ENCODE data around the gene EHBP1L1. TPM values are rescaled to one million over a fixed set of nuclear protein-coding genes. Genes with fewer than 3 reads are reported as not detected.

EHBP1L1 gene
- total and polyA plus RNA-seq, 8 donors, result 28.5 to 133 (median 36.0) TPM

DNA sequence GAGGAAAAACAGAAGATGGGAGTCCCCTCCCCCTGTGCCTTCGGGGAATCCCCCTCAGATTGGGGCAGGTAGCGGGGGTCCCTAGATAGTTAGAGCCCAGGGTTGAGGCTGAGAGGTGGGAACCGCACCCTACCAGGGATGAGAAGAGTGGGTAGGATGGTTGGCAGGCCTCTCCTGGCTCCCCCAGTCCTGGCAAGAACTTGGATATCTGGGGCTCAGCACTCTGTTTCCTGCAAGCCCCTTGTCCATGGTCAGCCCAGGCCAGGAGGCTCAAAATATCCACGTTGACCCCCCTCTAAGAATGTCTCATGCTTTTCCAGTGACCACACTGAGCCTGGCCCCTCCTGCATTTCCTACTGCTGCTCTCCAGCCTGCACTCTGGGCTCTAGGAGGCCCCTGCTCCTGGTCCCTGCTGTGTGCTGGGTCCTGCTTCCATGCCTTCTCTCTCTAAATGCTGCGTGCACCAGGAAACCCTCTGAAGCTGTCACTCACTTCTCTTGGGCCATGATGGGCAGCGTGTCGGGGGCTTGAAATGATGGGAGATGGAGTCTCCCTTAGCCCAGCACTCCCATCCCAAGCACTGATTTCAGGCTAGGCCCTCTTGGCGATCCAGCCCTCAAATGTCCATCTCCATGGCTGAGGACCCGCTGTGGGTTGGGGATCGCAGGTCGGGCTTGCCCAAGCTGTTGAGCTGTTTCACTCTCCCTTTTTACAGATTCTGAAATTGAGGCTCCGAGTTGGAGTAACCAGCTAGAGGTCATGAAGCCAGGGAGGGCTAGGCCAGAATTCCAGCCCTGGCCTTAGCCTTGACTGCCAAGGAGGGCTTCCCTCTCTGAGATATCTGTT lies 36.1 kb downstream of the EHBP1L1 start:
- Histone ChIP-seq H3K27me3 (no peaks in the 10 kb centered on the region), H3K36me3 (peaks cover 0 to 34% of the 10 kb centered on the region in 2 donors), H3K9me3 (no peaks in the 10 kb centered on the region), H3K4me1 (peaks cover 47 to 72% of the 10 kb centered on the region in 2 donors), H3K4me3 (peak overlapping the region; percentile 68 to 72), H3K27ac (peak overlapping the region; percentile 84 to 89)
- intact Hi-C loops (cut with DNase I), result no loop called here
- no peak for DNase-seq
- no peak for ATAC-seq
- TF ChIP-seq, protein P1, sequence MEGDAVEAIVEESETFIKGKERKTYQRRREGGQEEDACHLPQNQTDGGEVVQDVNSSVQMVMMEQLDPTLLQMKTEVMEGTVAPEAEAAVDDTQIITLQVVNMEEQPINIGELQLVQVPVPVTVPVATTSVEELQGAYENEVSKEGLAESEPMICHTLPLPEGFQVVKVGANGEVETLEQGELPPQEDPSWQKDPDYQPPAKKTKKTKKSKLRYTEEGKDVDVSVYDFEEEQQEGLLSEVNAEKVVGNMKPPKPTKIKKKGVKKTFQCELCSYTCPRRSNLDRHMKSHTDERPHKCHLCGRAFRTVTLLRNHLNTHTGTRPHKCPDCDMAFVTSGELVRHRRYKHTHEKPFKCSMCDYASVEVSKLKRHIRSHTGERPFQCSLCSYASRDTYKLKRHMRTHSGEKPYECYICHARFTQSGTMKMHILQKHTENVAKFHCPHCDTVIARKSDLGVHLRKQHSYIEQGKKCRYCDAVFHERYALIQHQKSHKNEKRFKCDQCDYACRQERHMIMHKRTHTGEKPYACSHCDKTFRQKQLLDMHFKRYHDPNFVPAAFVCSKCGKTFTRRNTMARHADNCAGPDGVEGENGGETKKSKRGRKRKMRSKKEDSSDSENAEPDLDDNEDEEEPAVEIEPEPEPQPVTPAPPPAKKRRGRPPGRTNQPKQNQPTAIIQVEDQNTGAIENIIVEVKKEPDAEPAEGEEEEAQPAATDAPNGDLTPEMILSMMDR (IDR thresholded peaks at IDR 0.05), result no peak

DNA sequence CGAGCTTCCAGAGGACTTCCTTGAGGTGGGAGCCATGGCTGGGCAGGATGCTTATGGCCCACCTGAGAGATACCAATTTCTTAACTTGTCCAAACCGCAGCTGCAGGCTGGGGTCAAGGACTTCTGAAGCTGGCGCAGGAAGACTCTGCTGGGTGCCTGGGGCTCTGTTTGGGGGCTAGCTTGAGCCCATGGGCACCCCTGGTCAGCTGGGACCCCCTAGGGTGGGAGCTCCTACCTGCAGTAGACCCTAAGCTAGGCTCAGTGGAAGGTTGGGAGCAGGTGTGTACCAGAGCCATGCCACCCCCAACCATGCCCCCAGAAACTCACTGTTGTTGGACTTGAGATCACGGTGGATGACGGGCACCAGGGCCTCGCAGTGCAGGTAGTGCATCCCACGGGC lies 36.8 kb downstream of the EHBP1L1 start:
- TF ChIP-seq, protein P1 (IDR thresholded peaks at IDR 0.05), result no peak
- DNase-seq, result no peak
- Histone ChIP-seq H3K27ac (peak overlapping the region; percentile 84 to 89), H3K27me3 (no peaks in the 10 kb centered on the region), H3K36me3 (peaks cover 0 to 34% of the 10 kb centered on the region in 2 donors), H3K4me3 (peak overlapping the region; percentile 68 to 72), H3K4me1 (peaks cover 47 to 74% of the 10 kb centered on the region in 2 donors), H3K9me3 (no peaks in the 10 kb centered on the region)
- ATAC-seq, result no peak
- intact Hi-C loops (cut with DNase I), result no loop called here

DNA sequence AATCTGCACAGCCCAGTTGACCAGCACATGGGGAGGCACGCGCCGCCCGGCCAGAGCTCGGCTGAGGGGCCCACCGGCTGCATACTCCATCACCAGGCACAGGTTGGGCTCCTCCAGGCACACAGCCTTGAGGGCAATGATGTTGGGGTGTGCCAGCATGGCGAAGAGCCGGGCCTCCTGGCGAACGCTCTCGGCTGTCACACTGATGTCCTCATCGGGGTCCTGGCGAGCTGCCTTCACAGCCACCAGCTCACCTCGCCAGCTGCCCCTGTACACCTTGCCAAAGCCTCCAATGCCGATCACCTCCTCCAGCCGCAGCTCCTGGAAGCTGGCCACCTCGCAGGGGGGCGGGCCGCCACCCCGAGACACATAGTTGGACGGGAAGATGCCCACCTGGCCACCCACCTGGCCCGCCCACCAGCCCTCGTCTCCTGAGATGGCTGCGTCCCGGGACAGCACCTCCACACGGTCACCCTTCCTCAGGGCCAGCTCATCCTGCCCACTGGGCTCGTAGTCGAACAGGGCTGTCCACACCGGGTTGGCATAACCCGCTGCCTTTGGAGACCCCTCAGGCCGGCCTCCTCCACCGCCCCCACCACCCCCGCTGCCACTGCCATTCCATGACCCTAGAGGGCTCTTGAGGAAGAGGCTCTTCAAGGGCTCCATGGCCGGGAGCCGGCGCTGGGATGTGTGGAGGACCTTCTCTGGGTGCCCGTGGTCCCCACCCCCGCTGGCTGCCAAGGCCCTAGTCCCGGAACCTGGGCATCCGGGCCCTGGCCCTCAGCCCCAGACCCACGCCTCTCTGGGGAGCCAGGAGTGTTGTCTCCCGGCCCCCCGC lies 37.5 kb downstream of the EHBP1L1 start:
- H3K27me3 ChIP-seq, result no peaks in the 10 kb centered on the region
- DNase-seq, result peak in 1 of 4 donors; percentile 85
- H3K4me1 ChIP-seq, result peaks cover 46 to 72% of the 10 kb centered on the region in 2 donors
- peak; percentile 0 for ATAC-seq
- TF ChIP-seq, protein P1 (IDR thresholded peaks at IDR 0.05), result no peak
- peak overlapping the region; percentile 84 to 89 for H3K27ac ChIP-seq
- H3K9me3 ChIP-seq, result no peaks in the 10 kb centered on the region
- peaks cover 0 to 34% of the 10 kb centered on the region in 2 donors for H3K36me3 ChIP-seq
- intact Hi-C loops (cut with DNase I), result no loop called here
- peak overlapping the region; percentile 68 to 72 for H3K4me3 ChIP-seq

DNA sequence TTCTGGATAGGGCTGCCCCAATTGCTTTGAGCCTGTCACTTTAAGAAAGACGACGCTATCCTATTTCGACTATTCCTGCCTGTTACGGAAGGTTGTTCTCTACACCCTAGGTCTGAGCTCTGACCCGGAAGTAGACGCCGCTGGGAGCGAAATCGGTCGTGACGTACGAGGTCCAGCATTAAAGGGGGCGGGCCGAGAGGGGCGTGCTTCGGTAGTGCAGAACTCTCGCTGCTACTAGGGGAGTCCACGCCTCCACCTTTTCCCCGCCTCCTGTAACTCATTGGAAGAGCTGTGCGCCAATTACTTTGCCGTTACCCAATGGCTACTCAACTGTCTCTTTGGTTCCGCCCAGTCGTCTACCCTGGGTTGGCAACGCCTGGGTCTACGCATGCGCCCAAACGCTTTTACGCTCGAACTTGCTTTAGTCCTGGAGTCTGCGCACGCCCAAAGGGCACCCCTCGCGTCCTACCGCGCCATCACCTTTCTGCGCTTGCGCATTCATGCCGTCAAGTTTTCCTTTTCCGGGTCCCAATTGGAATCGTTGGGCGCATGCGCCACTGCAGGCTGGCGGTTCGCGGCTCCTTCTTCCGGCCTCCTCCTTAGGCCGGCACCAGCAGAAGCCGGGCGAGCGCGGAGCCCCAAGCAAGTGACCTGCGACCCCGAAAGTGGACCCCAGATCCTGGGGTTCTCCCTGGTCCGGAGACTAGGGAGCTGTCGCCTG lies 39.5 kb downstream of the EHBP1L1 start, which contains the start of gene PCNX3:
PCNX3 (plus strand) TSS at position 548 of the 721 bp plus-strand sequence. CDS start 536 bp downstream, outside the sequence.
- peak within 1 kb of the TSS; percentile 72 to 100 for H3K4me3 ChIP-seq
- no peaks in the 10 kb centered on the region for H3K27me3 ChIP-seq
- H3K9me3 ChIP-seq, result no peaks in the 10 kb centered on the region
- intact Hi-C loops (cut with DNase I), result no loop called here
- TF ChIP-seq, protein P1 (IDR thresholded peaks at IDR 0.05), result no peak
- peaks cover 0 to 37% of the 10 kb centered on the region in 2 donors for H3K36me3 ChIP-seq
- peak within 1 kb of the TSS; percentile 84 to 89 for H3K27ac ChIP-seq
- peak; percentile 84 for ATAC-seq
- H3K4me1 ChIP-seq, result peaks cover 37 to 51% of the 10 kb centered on the region in 2 donors
- DNase-seq, result peak; percentile 98 to 100 (median 100)
